Left lung (tissue), 10 donors: ENCODE results near the gene GNA12. TPM values are rescaled to one million over a fixed set of nuclear protein-coding genes. Genes with fewer than 3 reads are reported as not detected.

Experiments
- ATAC-seq: fragments of 200-7000 bp; cut with Tn5 transposase; one replicate; pipeline ENCODE4 v1.9.1; 2020; ENCODE audit warnings: moderate library complexity
- DNase-seq, 4 donors: peaks; one replicate each; pipeline ENCODE4 v3.0.0-alpha.2; 2013 to 2020
- H3K27ac ChIP-seq, 2 donors: fragments of 200-600 bp; sonication (generic) in 1 of 2; one replicate each; pipeline versions ENCODE4 v1.5.0 to v1.8.0; 2020 to 2021
- H3K27me3 ChIP-seq, 2 donors: fragments of 200-600 bp; sonication (generic) in 1 of 2; one replicate each; pipeline versions ENCODE4 v1.5.0 to v1.8.0; 2020 to 2021
- H3K36me3 ChIP-seq, 2 donors: fragments of 200-600 bp; sonication (generic) in 1 of 2; one replicate each; pipeline versions ENCODE4 v1.5.0 to v1.8.0; 2020 to 2021
- H3K4me1 ChIP-seq, 2 donors: fragments of 200-600 bp; one replicate each; pipeline ENCODE4 v1.8.0; 2021
- H3K4me3 ChIP-seq, 2 donors: fragments of 200-600 bp; sonication (generic) in 1 of 2; one replicate each; pipeline versions ENCODE4 v1.5.0 to v1.8.0; 2020 to 2021; ENCODE audit warnings: mild to moderate bottlenecking in 1 of 2
- H3K9me3 ChIP-seq, 2 donors: fragments of 200-600 bp; sonication (generic) in 1 of 2; one replicate each; pipeline versions ENCODE4 v1.5.0 to v1.8.0; 2020 to 2021
- intact Hi-C, 2 donors: fragments of 100-400 bp; cut with DNase I; formaldehyde crosslinking; loops; one replicate each; pipeline versions ENCODE4 v1.11.2 to v1.14.2; 2022
- polyA plus RNA-seq, 6 donors: library from polyadenylated mRNA; unstranded; fragments of 120-200 nt; gene quantifications; one replicate each; pipeline ENCODE4 v1.2.1, GENCODE V29; 2013; ENCODE audit not compliant: insufficient read length in 6 of 6
- total RNA-seq, 2 donors: library from RNA; stranded (reverse); fragmentation: NEBNext Ultra II Directional; extraction: Animal tissue kit (Norgen Biotek cat#: 25700); gene quantifications; one replicate each; pipeline ENCODE4 v1.2.1, GENCODE V29; 2021
- TF ChIP-seq, protein P1 (sequence below), 2 donors: fragments of 200-600 bp; sonication (generic) in 1 of 2; IDR thresholded peaks; one replicate each; pipeline versions ENCODE4 v1.5.0 to v1.8.0; 2021; ENCODE audit warnings: antibody characterized with exemption in 2 of 2
- donor health status: DM: no; HTN: yes; CAD: no.
- donor health status: DM: no; HTN: no; CAD: no.

The GNA12 gene
- total and polyA plus RNA-seq, 8 donors: 48.7 to 67.5 (median 55.1) TPM

DNA sequence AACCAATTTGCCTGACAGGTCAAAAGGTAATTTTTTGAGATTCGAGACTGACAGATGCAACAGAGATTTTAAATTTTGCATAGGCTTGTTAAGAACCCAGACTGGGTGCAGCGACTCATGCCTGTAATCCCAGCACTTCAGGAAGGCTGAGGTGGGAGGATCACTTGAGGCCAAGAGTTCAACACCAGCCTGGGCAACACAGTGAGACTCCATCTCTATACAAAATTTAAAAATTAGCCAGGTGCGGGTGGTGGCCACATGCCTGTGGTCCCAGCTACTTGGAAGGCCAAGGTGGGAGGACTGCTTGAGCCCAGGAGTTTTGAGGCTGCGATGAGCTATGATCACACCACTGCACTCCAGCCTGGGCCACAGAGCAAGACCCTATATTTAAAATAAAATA is 121.5 kb downstream of the GNA12 start:
- no peak for ATAC-seq
- intact Hi-C loops: no loop called here
- TF ChIP-seq, protein P1, sequence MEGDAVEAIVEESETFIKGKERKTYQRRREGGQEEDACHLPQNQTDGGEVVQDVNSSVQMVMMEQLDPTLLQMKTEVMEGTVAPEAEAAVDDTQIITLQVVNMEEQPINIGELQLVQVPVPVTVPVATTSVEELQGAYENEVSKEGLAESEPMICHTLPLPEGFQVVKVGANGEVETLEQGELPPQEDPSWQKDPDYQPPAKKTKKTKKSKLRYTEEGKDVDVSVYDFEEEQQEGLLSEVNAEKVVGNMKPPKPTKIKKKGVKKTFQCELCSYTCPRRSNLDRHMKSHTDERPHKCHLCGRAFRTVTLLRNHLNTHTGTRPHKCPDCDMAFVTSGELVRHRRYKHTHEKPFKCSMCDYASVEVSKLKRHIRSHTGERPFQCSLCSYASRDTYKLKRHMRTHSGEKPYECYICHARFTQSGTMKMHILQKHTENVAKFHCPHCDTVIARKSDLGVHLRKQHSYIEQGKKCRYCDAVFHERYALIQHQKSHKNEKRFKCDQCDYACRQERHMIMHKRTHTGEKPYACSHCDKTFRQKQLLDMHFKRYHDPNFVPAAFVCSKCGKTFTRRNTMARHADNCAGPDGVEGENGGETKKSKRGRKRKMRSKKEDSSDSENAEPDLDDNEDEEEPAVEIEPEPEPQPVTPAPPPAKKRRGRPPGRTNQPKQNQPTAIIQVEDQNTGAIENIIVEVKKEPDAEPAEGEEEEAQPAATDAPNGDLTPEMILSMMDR (IDR thresholded peaks at IDR 0.05): no peak
- no peaks in the 10 kb centered on the region for H3K9me3 ChIP-seq
- peaks cover 5 to 19% of the 10 kb centered on the region in 2 donors for H3K4me1 ChIP-seq
- H3K27ac ChIP-seq: no peak overlapping the region
- no peak overlapping the region for H3K4me3 ChIP-seq
- no peaks in the 10 kb centered on the region for H3K27me3 ChIP-seq
- peak in 1 of 4 donors; percentile 3 for DNase-seq
- H3K36me3 ChIP-seq: peaks cover 0 to 44% of the 10 kb centered on the region in 2 donors

DNA sequence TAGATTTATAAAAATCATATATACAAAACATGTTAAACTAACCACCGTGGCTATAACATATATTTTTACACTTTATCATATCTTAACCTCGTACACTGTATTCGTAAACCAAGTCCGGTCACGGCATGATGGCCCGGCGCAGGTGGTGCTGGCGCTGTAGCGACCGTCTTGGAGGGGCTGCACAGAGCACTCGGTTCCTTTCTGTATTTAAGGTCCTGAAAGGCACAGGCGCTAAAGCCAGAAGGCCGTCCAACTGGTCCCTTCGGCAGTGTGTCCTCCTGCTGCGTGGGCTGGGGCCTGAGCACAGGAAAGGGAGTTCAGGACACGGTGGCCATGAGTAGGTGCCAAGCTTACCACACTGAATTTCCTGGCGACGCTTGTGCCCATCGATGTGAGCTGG is 122.3 kb downstream of the GNA12 start:
- intact Hi-C loops: no loop called here
- H3K27ac ChIP-seq: no peak overlapping the region
- H3K36me3 ChIP-seq: peaks cover 0 to 38% of the 10 kb centered on the region in 2 donors
- H3K27me3 ChIP-seq: no peaks in the 10 kb centered on the region
- peaks cover 10 to 26% of the 10 kb centered on the region in 2 donors for H3K4me1 ChIP-seq
- peak in 1 of 4 donors; percentile 72 for DNase-seq
- no peaks in the 10 kb centered on the region for H3K9me3 ChIP-seq
- ATAC-seq: no peak
- H3K4me3 ChIP-seq: no peak overlapping the region
- TF ChIP-seq, protein P1 (IDR thresholded peaks at IDR 0.05): no peak

DNA sequence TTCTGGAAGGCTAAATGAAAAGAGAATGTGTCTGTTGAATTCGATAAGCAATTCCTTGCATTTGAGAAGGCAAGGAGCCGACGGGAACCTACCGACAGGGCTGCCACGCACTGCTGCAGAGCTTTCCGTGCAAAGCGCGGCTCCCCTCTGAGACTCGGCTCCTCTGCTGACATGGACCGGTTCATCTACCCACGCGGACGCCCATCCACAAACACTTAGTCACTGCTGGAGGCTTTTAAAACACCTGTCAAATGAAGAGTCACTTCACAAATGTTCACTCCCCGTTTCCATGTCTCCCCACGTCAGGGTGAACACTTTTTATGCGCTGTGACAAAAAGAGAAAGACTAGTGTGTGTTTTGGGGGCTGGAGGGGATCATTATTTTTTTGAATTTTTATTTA is 124.1 kb downstream of the GNA12 start:
- Histone ChIP-seq H3K4me1 (peaks cover 12 to 44% of the 10 kb centered on the region in 2 donors), H3K27ac (no peak overlapping the region), H3K9me3 (no peaks in the 10 kb centered on the region), H3K4me3 (no peak overlapping the region), H3K36me3 (peaks cover 0 to 25% of the 10 kb centered on the region in 2 donors), H3K27me3 (no peaks in the 10 kb centered on the region)
- DNase-seq (no peak), ATAC-seq (no peak)
- intact Hi-C loops: no loop called here
- TF ChIP-seq, protein P1 (IDR thresholded peaks at IDR 0.05): no peak

DNA sequence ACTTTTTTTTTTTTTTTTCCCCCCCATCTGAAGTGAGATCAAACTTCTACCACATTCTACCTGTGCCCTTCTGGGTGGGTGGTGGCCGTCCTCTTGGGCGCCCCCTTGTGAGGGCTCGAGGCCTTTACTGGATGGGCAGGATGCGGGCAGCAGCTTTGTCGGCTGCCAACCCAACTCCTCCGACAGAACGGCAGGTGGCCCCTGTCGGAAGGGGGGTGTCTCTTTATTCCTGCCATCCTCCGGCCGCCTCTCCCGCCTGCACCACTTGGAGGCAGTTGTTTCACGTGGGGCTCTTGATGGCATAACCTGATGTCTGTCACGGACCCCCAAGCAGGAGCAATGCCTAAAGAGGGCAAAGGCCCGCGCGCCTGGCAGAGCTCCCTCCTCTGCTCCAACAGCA is 125.1 kb downstream of the GNA12 start:
- Histone ChIP-seq H3K27ac (no peak overlapping the region), H3K4me1 (peaks cover 12 to 44% of the 10 kb centered on the region in 2 donors), H3K27me3 (no peaks in the 10 kb centered on the region), H3K36me3 (peaks cover 0 to 21% of the 10 kb centered on the region in 2 donors), H3K9me3 (no peaks in the 10 kb centered on the region), H3K4me3 (no peak overlapping the region)
- ATAC-seq (no peak), DNase-seq (peak in 1 of 4 donors; percentile 77)
- intact Hi-C loops: no loop called here
- TF ChIP-seq, protein P1 (IDR thresholded peaks at IDR 0.05): peak in 1 of 2 donors; percentile 18

DNA sequence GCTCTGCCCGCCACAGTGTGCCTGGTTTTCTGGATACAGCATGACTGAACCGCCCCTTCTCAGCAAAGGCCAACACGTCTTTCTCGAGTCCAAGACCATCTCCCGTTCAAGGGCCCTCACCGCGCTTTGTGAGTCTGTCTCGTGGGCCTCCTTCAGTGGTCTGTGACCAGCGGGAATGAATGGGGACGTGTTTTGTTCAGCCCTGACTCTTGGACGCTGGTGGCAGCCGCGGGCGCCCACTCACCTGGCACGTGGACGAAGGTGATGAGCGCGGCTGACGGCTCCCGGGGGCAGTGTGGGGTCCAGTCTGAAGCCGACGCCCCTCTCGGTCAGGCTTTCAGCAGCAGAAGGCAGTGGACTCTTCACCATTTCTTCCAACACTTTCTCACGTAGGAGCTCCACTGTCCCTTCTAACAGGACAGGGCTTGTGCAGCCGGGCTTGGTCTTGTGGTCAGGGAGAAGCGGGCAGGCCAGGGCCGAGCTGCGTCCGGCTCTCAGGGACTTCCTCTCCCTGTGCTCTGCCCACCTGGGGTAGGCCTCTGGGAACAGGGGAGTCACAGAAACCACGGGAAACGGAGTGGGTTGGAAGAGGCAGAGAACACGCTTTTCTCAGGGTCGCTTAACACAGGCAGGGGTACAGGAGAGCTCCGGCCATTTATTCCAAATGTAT is 125.7 kb downstream of the GNA12 start:
- DNase-seq: peak in 1 of 4 donors; percentile 73
- Histone ChIP-seq H3K4me1 (peaks cover 12 to 44% of the 10 kb centered on the region in 2 donors), H3K36me3 (peaks cover 0 to 18% of the 10 kb centered on the region in 2 donors), H3K27ac (no peak overlapping the region), H3K9me3 (no peaks in the 10 kb centered on the region), H3K27me3 (no peaks in the 10 kb centered on the region), H3K4me3 (no peak overlapping the region)
- ATAC-seq: no peak
- intact Hi-C loops: no loop called here
- TF ChIP-seq, protein P1 (IDR thresholded peaks at IDR 0.05): no peak
